Measurements from ENCODE around the gene PRDM13.
"Not testable (repeated sequence)": the region's sequence is repeated elsewhere in the genome, so short reads cannot be mapped to it uniquely, and the experiment has no call there.

The PRDM13 gene

GRCh38 chr6:99606656-99607415 lies at the start of gene PRDM13:
Gene PRDM13, plus strand, starts transcription at chr6:99606833. Its CDS starts 202 bp downstream, at chr6:99607035.
- no peak for FAIRE-seq

GRCh38 chr6:99559057-99559456 lies 47.6 kb upstream of the PRDM13 start:
- no peak for FAIRE-seq

- no peak for FAIRE-seq
These were observed 46.0 kb upstream of the PRDM13 start for GRCh38 chr6:99560668-99561067.

GRCh38 chr6:99563056-99563723 lies 43.4 kb upstream of the PRDM13 start:
- FAIRE-seq: no peak

- peak; percentile 88 for FAIRE-seq
These were observed 38.3 kb upstream of the PRDM13 start, which contains the start of gene CCNC for GRCh38 chr6:99568103-99568933. Gene CCNC, minus strand, starts transcription at chr6:99568660. Its CDS starts 133 bp downstream, at chr6:99568527.

GRCh38 chr6:99573980-99574617 lies 32.5 kb upstream of the PRDM13 start:
- no peak for FAIRE-seq

GRCh38 chr6:99575544-99576227 lies 30.9 kb upstream of the PRDM13 start:
- no peak for FAIRE-seq

- FAIRE-seq: no peak
These were observed 26.9 kb upstream of the PRDM13 start for GRCh38 chr6:99579781-99580180.

- no peak for FAIRE-seq
These were observed 18.8 kb upstream of the PRDM13 start for GRCh38 chr6:99587792-99588191.

GRCh38 chr6:99588618-99589289 lies 17.9 kb upstream of the PRDM13 start:
- FAIRE-seq: no peak

GRCh38 chr6:99589290-99589672 lies 17.4 kb upstream of the PRDM13 start:
- FAIRE-seq: no peak

- no peak for FAIRE-seq
These were observed 16.6 kb upstream of the PRDM13 start for GRCh38 chr6:99589907-99590493.

GRCh38 chr6:99590728-99591672 lies 15.6 kb upstream of the PRDM13 start:
- FAIRE-seq: no peak

- FAIRE-seq: no peak
These were observed 14.8 kb upstream of the PRDM13 start for GRCh38 chr6:99591673-99592364.

GRCh38 chr6:99592900-99593299 lies 13.7 kb upstream of the PRDM13 start:
- no peak for FAIRE-seq

- FAIRE-seq: not testable (repeated sequence)
These were observed 11.9 kb upstream of the PRDM13 start for GRCh38 chr6:99594696-99595095.

GRCh38 chr6:99602520-99603420 lies 3.9 kb upstream of the PRDM13 start:
- no peak for FAIRE-seq

GRCh38 chr6:99603421-99604165 lies 3.0 kb upstream of the PRDM13 start:
- FAIRE-seq: no peak
